Fibroblast of lung (primary cell): Measurements from ENCODE around the gene GINS3. TPM values are rescaled to one million over a fixed set of nuclear protein-coding genes. Genes with fewer than 3 reads are reported as not detected.

Source experiments
- DNase-seq, 2 donors: peaks; one replicate each; pipeline versions ENCODE4 v3.0.0 to v3.0.0-alpha.2; 2010; ENCODE audit warnings: low read depth in 2 of 2
- H2AFZ ChIP-seq: 2 replicates; pipeline ENCODE4 v1.5.1; 2012; ENCODE audit warnings: low read length, control low read depth, inconsistent platforms
- H3K27ac ChIP-seq: 2 replicates; pipeline ENCODE4 v1.5.1; 2011; ENCODE audit warnings: low read length, control low read depth; ENCODE audit not compliant: insufficient read depth
- H3K27me3 ChIP-seq: 2 replicates; pipeline ENCODE4 v1.5.1; 2011; ENCODE audit warnings: mild to moderate bottlenecking, low read length; ENCODE audit not compliant: control insufficient read depth, insufficient read depth
- H3K36me3 ChIP-seq: 2 replicates; pipeline ENCODE4 v1.5.1; 2011; ENCODE audit warnings: low read length; ENCODE audit not compliant: control insufficient read depth, insufficient read depth
- H3K4me1 ChIP-seq: 2 replicates; pipeline ENCODE4 v1.5.1; 2011; ENCODE audit warnings: low read length; ENCODE audit not compliant: control insufficient read depth, insufficient read depth; ENCODE audit errors: extremely low read depth
- H3K4me2 ChIP-seq: 2 replicates; pipeline ENCODE4 v1.5.1; 2011; ENCODE audit warnings: low read length, control low read depth; ENCODE audit not compliant: insufficient read depth; ENCODE audit errors: extremely low read depth
- H3K4me3 ChIP-seq, 4 experiments: fragments of 200-600 bp in 1 of 4; sonication (generic) in 1 of 4; replicated peaks in 1 of 4; 2 replicates each; pipeline ENCODE4 v1.5.1; 2011 to 2016; ENCODE audit warnings: low read length in 4 of 4, low read depth in 3 of 4, mild to moderate bottlenecking in 3 of 4, control low read depth in 2 of 4, inconsistent platforms in 1 of 4, mixed read lengths in 1 of 4; ENCODE audit not compliant: insufficient read depth in 1 of 4; ENCODE audit errors: control extremely low read depth in 1 of 4
- H3K79me2 ChIP-seq: 2 replicates; pipeline ENCODE4 v1.5.1; 2012; ENCODE audit warnings: mild to moderate bottlenecking, low read length, inconsistent platforms; ENCODE audit not compliant: control insufficient read depth, insufficient read depth
- H3K9ac ChIP-seq: 2 replicates; pipeline ENCODE4 v1.5.1; 2011; ENCODE audit warnings: mild to moderate bottlenecking, low read length, control low read depth; ENCODE audit not compliant: insufficient read depth
- H3K9me3 ChIP-seq: 2 replicates; pipeline ENCODE4 v1.5.1; 2012; ENCODE audit warnings: low read depth, low read length; ENCODE audit not compliant: control insufficient read depth, insufficient read depth
- H4K20me1 ChIP-seq: 2 replicates; pipeline ENCODE4 v1.5.1; 2011; ENCODE audit warnings: low read length; ENCODE audit not compliant: control insufficient read depth, insufficient read depth; ENCODE audit errors: extremely low read depth
- EZH2 ChIP-seq: IDR thresholded peaks from 2 replicates; pipeline ENCODE4 v1.5.1; 2012; ENCODE audit warnings: low read length, control low read depth, mild to moderate bottlenecking; ENCODE audit errors: missing control alignments
- polyA minus RNA-seq: library from RNA; depleted of rRNA, polyadenylated mRNA; stranded (reverse); fragments of >200 nt; gene quantifications from 2 replicates; pipeline ENCODE4 v1.2.3, GENCODE V29; 2011; ENCODE audit warnings: low replicate concordance
- polyA plus RNA-seq, 2 donors: library from polyadenylated mRNA; depleted of rRNA in 1 of 2; stranded (reverse) in 1 of 2; unstranded in 1 of 2; fragments of >200 nt; gene quantifications; 2 replicates each; pipeline ENCODE4 v1.2.1, GENCODE V29; 2011 to 2012; ENCODE audit warnings: missing spikeins in 1 of 2
- total RNA-seq: library from RNA; depleted of rRNA; stranded (reverse); fragments of >200 nt; gene quantifications from 2 replicates; pipeline ENCODE4 v1.2.1, GENCODE V29; 2014
- TF ChIP-seq, protein P1 (sequence below), 2 donors: IDR thresholded peaks in 1 of 2; conservative IDR thresholded peaks in 1 of 2; 1 replicate in 1 of 2; 2 replicates in 1 of 2; pipeline ENCODE4 v1.5.1; 2011 to 2012; ENCODE audit warnings: low read length in 2 of 2, control low read depth in 1 of 2, inconsistent platforms in 1 of 2, low read depth in 1 of 2, mild to moderate bottlenecking in 1 of 2

Gene GINS3
- total RNA-seq (1.0 and 1.8 TPM in 2 replicates), polyA plus RNA-seq (5.9 and 12.3 TPM in 2 replicates), polyA minus RNA-seq (2.6 and 16.3 TPM in 2 replicates)
- polyA plus RNA-seq (2012): 4.0 and 8.0 TPM in 2 replicates

DNA sequence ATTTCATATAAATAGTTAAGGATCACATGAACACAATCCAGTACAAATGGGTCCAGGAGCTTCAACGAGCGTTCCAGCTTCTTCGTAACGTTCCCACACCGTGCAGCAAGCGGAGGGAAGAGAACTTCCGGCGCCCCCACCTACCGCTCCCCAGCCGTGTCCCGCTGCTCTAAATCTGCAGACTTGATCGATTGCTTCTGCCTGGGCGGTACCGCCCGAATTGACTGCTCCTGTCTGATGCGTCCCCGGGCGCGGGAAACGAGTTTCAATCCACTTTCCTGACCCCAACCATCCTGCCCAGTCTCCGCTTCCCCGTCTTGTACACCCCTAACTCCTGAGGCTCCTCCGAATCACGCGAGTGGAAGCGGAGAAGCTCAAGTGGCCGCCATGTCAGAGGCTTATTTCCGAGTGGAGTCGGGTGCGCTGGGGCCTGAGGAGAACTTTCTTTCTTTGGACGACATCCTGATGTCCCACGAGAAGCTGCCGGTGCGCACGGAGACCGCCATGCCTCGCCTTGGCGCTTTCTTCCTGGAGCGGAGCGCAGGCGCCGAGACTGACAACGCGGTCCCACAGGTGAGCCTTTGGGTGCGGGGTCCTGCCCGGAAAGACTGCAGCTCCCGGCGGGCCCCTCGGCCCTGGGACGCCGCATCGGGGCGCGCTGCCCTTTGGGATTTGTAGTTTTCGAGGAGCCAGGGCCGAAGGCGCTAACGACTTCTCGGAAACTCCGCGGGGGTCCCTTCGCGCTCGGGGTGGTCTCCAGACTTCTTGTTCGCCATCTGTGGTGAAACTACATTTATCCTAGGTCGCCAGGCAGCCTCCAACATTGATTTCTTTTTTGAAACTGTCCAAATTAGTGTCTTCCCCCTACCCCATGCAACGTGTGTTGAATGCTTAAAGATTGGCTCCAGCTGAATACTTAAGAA lies at the start of gene GINS3:
TSS of gene GINS3 (plus strand) at position 257 of the 923 bp plus-strand sequence. CDS start at position 388, 131 bp downstream.
- TF ChIP-seq, protein P1, sequence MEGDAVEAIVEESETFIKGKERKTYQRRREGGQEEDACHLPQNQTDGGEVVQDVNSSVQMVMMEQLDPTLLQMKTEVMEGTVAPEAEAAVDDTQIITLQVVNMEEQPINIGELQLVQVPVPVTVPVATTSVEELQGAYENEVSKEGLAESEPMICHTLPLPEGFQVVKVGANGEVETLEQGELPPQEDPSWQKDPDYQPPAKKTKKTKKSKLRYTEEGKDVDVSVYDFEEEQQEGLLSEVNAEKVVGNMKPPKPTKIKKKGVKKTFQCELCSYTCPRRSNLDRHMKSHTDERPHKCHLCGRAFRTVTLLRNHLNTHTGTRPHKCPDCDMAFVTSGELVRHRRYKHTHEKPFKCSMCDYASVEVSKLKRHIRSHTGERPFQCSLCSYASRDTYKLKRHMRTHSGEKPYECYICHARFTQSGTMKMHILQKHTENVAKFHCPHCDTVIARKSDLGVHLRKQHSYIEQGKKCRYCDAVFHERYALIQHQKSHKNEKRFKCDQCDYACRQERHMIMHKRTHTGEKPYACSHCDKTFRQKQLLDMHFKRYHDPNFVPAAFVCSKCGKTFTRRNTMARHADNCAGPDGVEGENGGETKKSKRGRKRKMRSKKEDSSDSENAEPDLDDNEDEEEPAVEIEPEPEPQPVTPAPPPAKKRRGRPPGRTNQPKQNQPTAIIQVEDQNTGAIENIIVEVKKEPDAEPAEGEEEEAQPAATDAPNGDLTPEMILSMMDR (conservative IDR thresholded peaks at IDR 0.05 in 1 of 2, IDR thresholded peaks at IDR 0.05 in 1 of 2; ENCODE audit: low read depth in 1 of 2, low read length in 2 of 2): no peak
- no peak for TF ChIP-seq EZH2
- peaks cover 2% of the 10 kb centered on the region for H3K27me3 ChIP-seq
- DNase-seq: peak; percentile 91 to 96
- no peaks in the 10 kb centered on the region for H4K20me1 ChIP-seq
- peak within 1 kb of the TSS; percentile 94 for H3K4me2 ChIP-seq
- peak within 1 kb of the TSS; percentile 85 for H3K27ac ChIP-seq
- H3K9ac ChIP-seq: peak within 1 kb of the TSS; percentile 78
- peak within 1 kb of the TSS; percentile 99 for H2AFZ ChIP-seq
- no peaks in the 10 kb centered on the region for H3K36me3 ChIP-seq
- H3K4me3 ChIP-seq: peak within 1 kb of the TSS; percentile 73 to 98 (median 90)
- H3K9me3 ChIP-seq: no peaks in the 10 kb centered on the region
- peaks cover 5% of the 10 kb centered on the region for H3K79me2 ChIP-seq
- no peaks in the 10 kb centered on the region for H3K4me1 ChIP-seq

- TF ChIP-seq EZH2: no peak
- TF ChIP-seq, protein P1 (conservative IDR thresholded peaks at IDR 0.05 in 1 of 2, IDR thresholded peaks at IDR 0.05 in 1 of 2; ENCODE audit: low read depth in 1 of 2, low read length in 2 of 2): no peak
- no peak for DNase-seq
- Histone ChIP-seq H3K36me3 (no peaks in the 10 kb centered on the region), H2AFZ (no peak overlapping the region), H4K20me1 (no peaks in the 10 kb centered on the region), H3K4me3 (no peak overlapping the region), H3K4me2 (no peak overlapping the region), H3K27ac (no peak overlapping the region), H3K4me1 (no peaks in the 10 kb centered on the region), H3K27me3 (no peaks in the 10 kb centered on the region), H3K79me2 (no peaks in the 10 kb centered on the region), H3K9ac (no peak overlapping the region), H3K9me3 (no peaks in the 10 kb centered on the region)
Measured at GRCh38 chr16:58343562-58343961, 48.7 kb upstream of the GINS3 start.

- Histone ChIP-seq H3K36me3 (no peaks in the 10 kb centered on the region), H3K27me3 (no peaks in the 10 kb centered on the region), H2AFZ (no peak overlapping the region), H3K27ac (no peak overlapping the region), H3K4me3 (no peak overlapping the region), H3K9ac (no peak overlapping the region), H3K4me1 (no peaks in the 10 kb centered on the region), H4K20me1 (peaks cover 2% of the 10 kb centered on the region), H3K79me2 (no peaks in the 10 kb centered on the region), H3K4me2 (no peak overlapping the region), H3K9me3 (no peaks in the 10 kb centered on the region)
- peak in 1 of 2 donors; percentile 14 for DNase-seq
- no peak for TF ChIP-seq EZH2
- TF ChIP-seq, protein P1 (conservative IDR thresholded peaks at IDR 0.05 in 1 of 2, IDR thresholded peaks at IDR 0.05 in 1 of 2; ENCODE audit: low read depth in 1 of 2, low read length in 2 of 2): peak in 1 of 2 donors; percentile 14
Measured at GRCh38 chr16:58345574-58346354, 46.5 kb upstream of the GINS3 start.
